ENCODE results near the gene PPM1K. TPM values are rescaled to one million over a fixed set of nuclear protein-coding genes. Genes with fewer than 3 reads are reported as not detected.

Gene PPM1K
- total and polyA plus RNA-seq, 12 donors: 4.1 to 53.5 (median 23.6) TPM

- Histone ChIP-seq H3K27me3 (no peaks in the 10 kb centered on the region), H3K9me3 (replicated peaks in 1 of 3) (no peaks in the 10 kb centered on the region), H3K4me3 (no peak overlapping the region), H3K4me1 (replicated peaks in 1 of 2) (no peaks in the 10 kb centered on the region), H3K36me3 (replicated peaks in 1 of 2) (no peaks in the 10 kb centered on the region), H3K27ac (peak overlapping the region in 1 of 5 donors; percentile 1)
- no peak for TF ChIP-seq CTCF (IDR thresholded peaks at IDR 0.05)
- no peak for TF ChIP-seq POLR2A (IDR thresholded peaks at IDR 0.05)
- DNase-seq: no peak
- intact Hi-C loops (cut with DNase I): no loop called here
- WGBS, 4 donors: 55 to 59% (median 57%) methylated on average over 3 of the region's 3 CpGs
These were observed 58.9 kb downstream of the PPM1K start for GRCh38 chr4:88225232-88226105.

- TF ChIP-seq CTCF (IDR thresholded peaks at IDR 0.05): no peak
- TF ChIP-seq POLR2A (IDR thresholded peaks at IDR 0.05): no peak
- no peak for DNase-seq
- Histone ChIP-seq H3K36me3 (replicated peaks in 1 of 2) (no peaks in the 10 kb centered on the region), H3K9me3 (replicated peaks in 1 of 3) (no peaks in the 10 kb centered on the region), H3K4me3 (no peak overlapping the region), H3K27me3 (no peaks in the 10 kb centered on the region), H3K4me1 (replicated peaks in 1 of 2) (no peaks in the 10 kb centered on the region), H3K27ac (no peak overlapping the region)
- intact Hi-C loops (cut with DNase I): loop anchor here in 1 of 2 donors (5.0 kb wide), 2 partner anchors 149 to 294 kb away; no protein-coding TSS in a partner anchor
- 47 to 94% (median 82%) methylated on average over 1 of the region's 1 CpG for WGBS, 4 donors
These were observed 60.8 kb downstream of the PPM1K start for GRCh38 chr4:88223516-88223915.

- no peak overlapping the region for H3K4me3 ChIP-seq
- intact Hi-C loops (cut with DNase I): loop anchor here (5.0 to 10.0 kb wide), 5 partner anchors 166 to 364 kb away; partner anchors contain the start of gene HERC5 (in 1 of the 2)
- 1% methylated on average over 5 of the region's 5 CpGs for WGBS, 4 donors
- no peaks in the 10 kb centered on the region for H3K4me1 ChIP-seq (replicated peaks in 1 of 2)
- H3K36me3 ChIP-seq (replicated peaks in 1 of 2): no peaks in the 10 kb centered on the region
- H3K27ac ChIP-seq: no peak overlapping the region
- H3K27me3 ChIP-seq: no peaks in the 10 kb centered on the region
- no peaks in the 10 kb centered on the region for H3K9me3 ChIP-seq (replicated peaks in 1 of 3)
- TF ChIP-seq CTCF (IDR thresholded peaks at IDR 0.05) (peak; percentile 77 to 84 (median 80)), POLR2A (IDR thresholded peaks at IDR 0.05) (no peak)
- DNase-seq: no peak
These were observed 65.3 kb downstream of the PPM1K start for GRCh38 chr4:88219099-88219498.

- TF ChIP-seq POLR2A (IDR thresholded peaks at IDR 0.05) (no peak), CTCF (IDR thresholded peaks at IDR 0.05) (no peak)
- no peak for DNase-seq
- 83 to 92% (median 86%) methylated on average over 4 of the region's 4 CpGs for WGBS, 4 donors
- Histone ChIP-seq H3K36me3 (replicated peaks in 1 of 2) (no peaks in the 10 kb centered on the region), H3K4me3 (no peak overlapping the region), H3K27ac (no peak overlapping the region), H3K4me1 (replicated peaks in 1 of 2) (no peaks in the 10 kb centered on the region), H3K27me3 (no peaks in the 10 kb centered on the region), H3K9me3 (replicated peaks in 1 of 3) (no peaks in the 10 kb centered on the region)
- intact Hi-C loops (cut with DNase I): loop anchor here (5.0 to 10.0 kb wide), 5 partner anchors 168 to 362 kb away; partner anchors contain the start of gene HERC5 (in 1 of the 2)
These were observed 67.2 kb downstream of the PPM1K start for GRCh38 chr4:88217169-88217568.
